Gastrocnemius medialis (tissue), 4 donors: ENCODE measurements around the gene GNAI1. TPM values are rescaled to one million over a fixed set of nuclear protein-coding genes. Genes with fewer than 3 reads are reported as not detected.

Experiments used
- ATAC-seq, 2 donors: fragments of 150-250 bp; one replicate each; pipeline ENCODE4 v1.9.1; 2016
- DNase-seq, 2 donors: peaks; one replicate each; pipeline ENCODE4 v3.0.0-alpha.2; 2019
- H3K27ac ChIP-seq, 4 donors: fragments of 200-600 bp; sonication (generic); 1 replicate in 1 of 4; 2 replicates in 3 of 4; pipeline ENCODE4 v1.5.1; 2016 to 2018; ENCODE audit warnings: mild to moderate bottlenecking in 2 of 4, moderate library complexity in 1 of 4
- H3K27me3 ChIP-seq, 3 donors: fragments of 200-600 bp; sonication (generic) in 2 of 3; 1 replicate in 1 of 3; 2 replicates in 2 of 3; pipeline versions ENCODE4 v1.5.1 to v1.6.0; 2016 to 2019; ENCODE audit warnings: mild to moderate bottlenecking in 1 of 3, moderate library complexity in 1 of 3
- H3K36me3 ChIP-seq, 2 donors: fragments of 200-600 bp; sonication (generic) in 1 of 2; one replicate each; pipeline ENCODE4 v1.5.1; 2017 to 2018
- H3K4me1 ChIP-seq, 2 donors: fragments of 200-600 bp; sonication (generic) in 1 of 2; one replicate each; pipeline ENCODE4 v1.5.1; 2016 to 2017; ENCODE audit warnings: mild to moderate bottlenecking in 2 of 2
- H3K4me3 ChIP-seq, 4 donors: fragments of 200-600 bp; sonication (generic) in 3 of 4; 1 replicate in 1 of 4; 2 replicates in 3 of 4; pipeline ENCODE4 v1.5.1; 2016 to 2019; ENCODE audit warnings: mild to moderate bottlenecking in 2 of 4
- H3K9me3 ChIP-seq, 3 donors: fragments of 200-600 bp; sonication (generic) in 2 of 3; 1 replicate in 1 of 3; 2 replicates in 2 of 3; pipeline ENCODE4 v1.5.1; 2016 to 2019
- CTCF ChIP-seq, 5 experiments: fragments of 450-650 bp in 3 of 5; fragments of 200-600 bp in 2 of 5; sonication (generic) in 2 of 5; IDR thresholded peaks in 4 of 5; conservative IDR thresholded peaks in 1 of 5; 1 replicate in 4 of 5; 2 replicates in 1 of 5; pipeline ENCODE4 v1.5.1; 2016 to 2019; ENCODE audit warnings: antibody characterized with exemption in 5 of 5, mild to moderate bottlenecking in 3 of 5, moderate library complexity in 3 of 5
- POLR2A ChIP-seq, 2 donors: fragments of 450-650 bp; IDR thresholded peaks; one replicate each; pipeline ENCODE4 v1.6.1; 2017; ENCODE audit warnings: antibody characterized with exemption in 2 of 2, mild to moderate bottlenecking in 2 of 2, moderate library complexity in 2 of 2
- in situ Hi-C, 4 donors: fragments of 200-750 bp; cut with MboI; loops; one replicate each; pipeline versions ENCODE4 v1.15.0 to v1.8.0; 2017; ENCODE audit warnings: low sequenced_read_pairs in 4 of 4
- intact Hi-C: fragments of 100-400 bp; cut with DNase I; formaldehyde crosslinking; loops from one replicate; pipeline ENCODE4 v1.15.1; 2023; ENCODE audit warnings: low total_unique reads
- total RNA-seq, 4 donors: library from RNA; depleted of rRNA; stranded (reverse); fragments of >200 nt; gene quantifications; one replicate each; pipeline versions ENCODE4 v1.1.0 to v1.2.3, GENCODE V29; 2016

GNAI1 gene
- total RNA-seq, 4 donors from 2014 or later, result 6.5 to 13.0 (median 8.3) TPM

- no peak overlapping the region for H3K27ac ChIP-seq
- H3K4me1 ChIP-seq, result no peaks in the 10 kb centered on the region
- TF ChIP-seq POLR2A (IDR thresholded peaks at IDR 0.05) (no peak), CTCF (IDR thresholded peaks at IDR 0.05 in 4 of 5, conservative IDR thresholded peaks at IDR 0.05 in 1 of 5) (no peak)
- ATAC-seq, result no peak
- H3K4me3 ChIP-seq, result no peak overlapping the region
- no peak for DNase-seq
- no peaks in the 10 kb centered on the region for H3K36me3 ChIP-seq
- in situ Hi-C loops, result no loop called here
- no peaks in the 10 kb centered on the region for H3K9me3 ChIP-seq
- intact Hi-C loops, result no loop called here
- no peaks in the 10 kb centered on the region for H3K27me3 ChIP-seq
Observed at GRCh38 chr7:80197627-80198026, 63.0 kb downstream of the GNAI1 start.

- H3K36me3 ChIP-seq, result no peaks in the 10 kb centered on the region
- in situ Hi-C loops, result no loop called here
- DNase-seq, result no peak
- ATAC-seq, result no peak
- intact Hi-C loops, result no loop called here
- H3K27ac ChIP-seq, result no peak overlapping the region
- H3K27me3 ChIP-seq, result no peaks in the 10 kb centered on the region
- no peak overlapping the region for H3K4me3 ChIP-seq
- no peak for TF ChIP-seq POLR2A (IDR thresholded peaks at IDR 0.05)
- no peak for TF ChIP-seq CTCF (IDR thresholded peaks at IDR 0.05 in 4 of 5, conservative IDR thresholded peaks at IDR 0.05 in 1 of 5)
- H3K9me3 ChIP-seq, result no peaks in the 10 kb centered on the region
- H3K4me1 ChIP-seq, result no peaks in the 10 kb centered on the region
Observed at GRCh38 chr7:80199051-80199450, 64.4 kb downstream of the GNAI1 start.

- ATAC-seq (no peak), DNase-seq (no peak)
- Histone ChIP-seq H3K27me3 (no peaks in the 10 kb centered on the region), H3K4me1 (no peaks in the 10 kb centered on the region), H3K9me3 (no peaks in the 10 kb centered on the region), H3K4me3 (no peak overlapping the region), H3K36me3 (no peaks in the 10 kb centered on the region), H3K27ac (no peak overlapping the region)
- no peak for TF ChIP-seq POLR2A (IDR thresholded peaks at IDR 0.05)
- TF ChIP-seq CTCF (IDR thresholded peaks at IDR 0.05 in 4 of 5, conservative IDR thresholded peaks at IDR 0.05 in 1 of 5), result no peak
- intact Hi-C loops (no loop called here), in situ Hi-C loops (no loop called here)
Observed at GRCh38 chr7:80204454-80204853, 69.8 kb downstream of the GNAI1 start.

GRCh38 chr7:80204919-80205318, 70.3 kb downstream of the GNAI1 start:
- intact Hi-C loops, result no loop called here
- Histone ChIP-seq H3K4me3 (no peak overlapping the region), H3K4me1 (no peaks in the 10 kb centered on the region), H3K9me3 (no peaks in the 10 kb centered on the region), H3K27me3 (no peaks in the 10 kb centered on the region), H3K27ac (no peak overlapping the region), H3K36me3 (no peaks in the 10 kb centered on the region)
- ATAC-seq, result no peak
- no peak for DNase-seq
- TF ChIP-seq POLR2A (IDR thresholded peaks at IDR 0.05) (no peak), CTCF (IDR thresholded peaks at IDR 0.05 in 4 of 5, conservative IDR thresholded peaks at IDR 0.05 in 1 of 5) (no peak)
- in situ Hi-C loops, result no loop called here

- DNase-seq, result no peak
- Histone ChIP-seq H3K9me3 (no peaks in the 10 kb centered on the region), H3K27ac (no peak overlapping the region), H3K4me3 (no peak overlapping the region), H3K27me3 (no peaks in the 10 kb centered on the region), H3K36me3 (peaks cover 0 to 5% of the 10 kb centered on the region in 2 donors), H3K4me1 (no peaks in the 10 kb centered on the region)
- no peak for ATAC-seq
- in situ Hi-C loops (no loop called here), intact Hi-C loops (no loop called here)
- no peak for TF ChIP-seq POLR2A (IDR thresholded peaks at IDR 0.05)
- no peak for TF ChIP-seq CTCF (IDR thresholded peaks at IDR 0.05 in 4 of 5, conservative IDR thresholded peaks at IDR 0.05 in 1 of 5)
Observed at GRCh38 chr7:80206763-80207162, 72.1 kb downstream of the GNAI1 start.
